Renal cortex interstitium (tissue), 3 donors: ENCODE data around the gene HOXA10. TPM values are rescaled to one million over a fixed set of nuclear protein-coding genes. Genes with fewer than 3 reads are reported as not detected.

Source experiments
- polyA plus RNA-seq, 3 donors: library from polyadenylated mRNA; unstranded; fragments of 120-200 nt; gene quantifications; one replicate each; pipeline ENCODE4 v1.2.1, GENCODE V29; 2013; ENCODE audit not compliant: insufficient read length in 3 of 3

HOXA10 gene
- polyA plus RNA-seq, 3 donors: 140 to 148 (median 145) TPM

Other genes with a start within 250 kb of the HOXA10 start
- 1 to 10 TPM; 2.5 to 3.4 (median 2.7) TPM for gene HOXA1, start 78.3 kb downstream of the HOXA10 start, polyA plus RNA-seq
- 10 to 100 TPM; 10.8 to 11.1 (median 10.8) TPM for gene HOXA2, start 71.6 kb downstream of the HOXA10 start, polyA plus RNA-seq
- gene HOXA4, start 43.6 kb downstream of the HOXA10 start, polyA plus RNA-seq: 10 to 100 TPM; 20.1 to 31.6 (median 23.8) TPM
- 10 to 100 TPM; 70.3 to 89.0 (median 71.1) TPM for gene HOXA5, start 30.6 kb downstream of the HOXA10 start, polyA plus RNA-seq
- 10 to 100 TPM; 24.6 to 48.9 (median 36.8) TPM for gene HOXA6, start 26.5 kb downstream of the HOXA10 start, polyA plus RNA-seq
- 10 to 100 TPM; 42.4 to 62.7 (median 42.7) TPM for gene HOXA3, start 21.7 kb downstream of the HOXA10 start, polyA plus RNA-seq
- 10 to 100 TPM; 24.3 to 31.7 (median 31.4) TPM for gene HOXA7, start 17.6 kb downstream of the HOXA10 start, polyA plus RNA-seq
- gene HOXA9, start 8.8 kb downstream of the HOXA10 start, polyA plus RNA-seq: 100 to 1,000 TPM; 107 to 119 (median 118) TPM
- gene HOXA11, start 10.9 kb upstream of the HOXA10 start, polyA plus RNA-seq: 10 to 100 TPM; 35.9 to 44.0 (median 37.0) TPM
- gene HOXA13, start 25.8 kb upstream of the HOXA10 start, polyA plus RNA-seq: under 1 TPM in 1 of 3 donors, not detected in 2; 0.01 TPM
- under 1 TPM in 2 of 3 donors, not detected in 1; 0.09 to 0.11 TPM for gene EVX1, start 68.5 kb upstream of the HOXA10 start, polyA plus RNA-seq